DMS114 treated with DMSO at 0.1 percent for 48 hours (cell line): ENCODE measurements around the gene MX1.

ENCODE experiments used
- DNase-seq: peaks from one replicate; lab custom pipeline; 2025; ENCODE audit not compliant: unreplicated experiment; lab: John Stamatoyannopoulos, UW

Gene MX1, protein sequence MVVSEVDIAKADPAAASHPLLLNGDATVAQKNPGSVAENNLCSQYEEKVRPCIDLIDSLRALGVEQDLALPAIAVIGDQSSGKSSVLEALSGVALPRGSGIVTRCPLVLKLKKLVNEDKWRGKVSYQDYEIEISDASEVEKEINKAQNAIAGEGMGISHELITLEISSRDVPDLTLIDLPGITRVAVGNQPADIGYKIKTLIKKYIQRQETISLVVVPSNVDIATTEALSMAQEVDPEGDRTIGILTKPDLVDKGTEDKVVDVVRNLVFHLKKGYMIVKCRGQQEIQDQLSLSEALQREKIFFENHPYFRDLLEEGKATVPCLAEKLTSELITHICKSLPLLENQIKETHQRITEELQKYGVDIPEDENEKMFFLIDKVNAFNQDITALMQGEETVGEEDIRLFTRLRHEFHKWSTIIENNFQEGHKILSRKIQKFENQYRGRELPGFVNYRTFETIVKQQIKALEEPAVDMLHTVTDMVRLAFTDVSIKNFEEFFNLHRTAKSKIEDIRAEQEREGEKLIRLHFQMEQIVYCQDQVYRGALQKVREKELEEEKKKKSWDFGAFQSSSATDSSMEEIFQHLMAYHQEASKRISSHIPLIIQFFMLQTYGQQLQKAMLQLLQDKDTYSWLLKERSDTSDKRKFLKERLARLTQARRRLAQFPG

DNA sequence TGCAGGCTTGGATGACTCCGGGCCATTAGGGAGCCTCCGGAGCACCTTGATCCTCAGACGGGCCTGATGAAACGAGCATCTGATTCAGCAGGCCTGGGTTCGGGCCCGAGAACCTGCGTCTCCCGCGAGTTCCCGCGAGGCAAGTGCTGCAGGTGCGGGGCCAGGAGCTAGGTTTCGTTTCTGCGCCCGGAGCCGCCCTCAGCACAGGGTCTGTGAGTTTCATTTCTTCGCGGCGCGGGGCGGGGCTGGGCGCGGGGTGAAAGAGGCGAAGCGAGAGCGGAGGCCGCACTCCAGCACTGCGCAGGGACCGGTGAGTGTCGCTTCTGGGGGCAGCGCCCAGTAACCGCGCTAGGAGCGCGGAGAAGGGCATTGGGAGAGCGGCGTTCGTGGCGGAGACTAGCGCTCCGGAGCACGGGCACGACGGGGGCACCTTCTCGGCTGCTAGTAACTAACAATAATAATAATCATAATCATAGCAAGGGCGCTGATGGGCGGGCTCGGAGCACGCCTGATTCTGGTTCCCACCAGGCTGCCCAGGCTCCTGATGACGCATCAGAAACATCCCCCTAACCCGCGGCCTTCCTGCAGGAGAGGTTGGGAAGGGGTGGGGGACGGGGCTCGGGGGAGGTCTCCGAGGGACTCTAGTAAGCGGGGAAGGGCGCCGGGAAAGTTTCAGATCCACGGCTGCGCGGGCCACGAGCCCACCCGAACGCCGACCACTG, at the start of gene MX1:
Gene MX1 (plus strand): TSS at position 286 of the 722 bp plus-strand sequence. CDS start 5,832 bp downstream, outside the sequence.
- no peak for DNase-seq

- DNase-seq: no peak
These were observed 48.3 kb upstream of the MX1 start for GRCh38 chr21:41377715-41378114.

- DNase-seq: no peak
These were observed 47.2 kb upstream of the MX1 start for GRCh38 chr21:41378849-41379248.

- no peak for DNase-seq
These were observed 46.1 kb upstream of the MX1 start for GRCh38 chr21:41379901-41380300.

DNA sequence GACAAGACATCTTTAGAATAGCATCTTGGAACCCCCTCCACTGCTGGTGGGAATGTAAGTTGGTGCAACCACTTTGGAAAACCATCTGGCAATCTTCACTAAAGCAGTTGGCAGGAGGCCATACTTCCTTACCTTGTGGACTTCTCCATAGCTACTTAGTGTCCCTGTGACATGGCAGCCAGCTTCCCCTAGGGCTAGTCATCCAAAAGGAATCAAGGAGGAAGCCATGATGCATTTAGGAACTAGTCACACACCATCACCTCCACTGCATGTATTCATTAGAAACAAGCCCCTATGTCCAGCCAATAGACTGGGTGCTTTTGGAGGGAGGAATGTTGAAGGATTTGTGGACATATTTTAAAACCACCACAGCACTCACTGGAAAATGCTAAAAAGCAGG, 44.3 kb upstream of the MX1 start:
- DNase-seq: no peak

DNA sequence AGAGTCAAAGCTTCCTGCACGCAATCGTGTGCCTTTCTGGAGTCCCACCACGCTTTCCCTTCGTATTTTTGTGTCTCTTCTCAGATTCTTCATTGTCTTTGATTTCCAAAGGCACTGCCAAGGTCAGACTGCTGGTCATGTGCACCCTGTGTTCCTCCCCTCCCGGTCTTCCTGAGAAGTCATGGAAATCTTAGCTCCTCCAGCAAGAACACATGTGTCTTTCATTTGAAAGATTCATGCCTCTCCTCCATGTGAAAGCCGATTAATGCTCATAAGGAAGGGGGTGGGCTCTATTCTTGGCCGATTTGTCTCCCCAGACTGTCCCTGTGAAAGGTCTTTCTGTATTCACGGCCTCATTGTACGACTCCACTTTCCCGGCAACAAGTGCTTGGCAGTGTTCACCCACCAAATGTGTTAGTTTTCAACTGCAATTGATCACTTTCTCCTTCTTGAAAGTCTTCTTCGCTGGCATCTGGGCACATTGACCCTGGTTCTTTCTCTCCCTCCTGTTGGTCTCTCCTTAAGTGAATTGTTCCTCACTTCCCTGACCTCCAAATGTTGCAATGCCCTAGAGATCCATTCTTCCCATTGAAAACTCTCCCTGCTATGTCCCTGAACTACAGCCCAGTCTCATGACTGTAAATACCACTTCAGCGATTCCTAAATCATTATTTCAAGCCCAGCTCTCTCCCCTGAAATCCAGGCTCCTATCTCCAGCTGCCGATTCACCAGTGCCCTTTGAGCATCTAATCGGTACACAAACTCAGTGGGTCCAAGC, 38.8 kb upstream of the MX1 start:
- DNase-seq: no peak

- DNase-seq: no peak
These were observed 38.2 kb upstream of the MX1 start for GRCh38 chr21:41387824-41388223.

GRCh38 chr21:41388259-41388658, 37.8 kb upstream of the MX1 start:
- DNase-seq: no peak

DNA sequence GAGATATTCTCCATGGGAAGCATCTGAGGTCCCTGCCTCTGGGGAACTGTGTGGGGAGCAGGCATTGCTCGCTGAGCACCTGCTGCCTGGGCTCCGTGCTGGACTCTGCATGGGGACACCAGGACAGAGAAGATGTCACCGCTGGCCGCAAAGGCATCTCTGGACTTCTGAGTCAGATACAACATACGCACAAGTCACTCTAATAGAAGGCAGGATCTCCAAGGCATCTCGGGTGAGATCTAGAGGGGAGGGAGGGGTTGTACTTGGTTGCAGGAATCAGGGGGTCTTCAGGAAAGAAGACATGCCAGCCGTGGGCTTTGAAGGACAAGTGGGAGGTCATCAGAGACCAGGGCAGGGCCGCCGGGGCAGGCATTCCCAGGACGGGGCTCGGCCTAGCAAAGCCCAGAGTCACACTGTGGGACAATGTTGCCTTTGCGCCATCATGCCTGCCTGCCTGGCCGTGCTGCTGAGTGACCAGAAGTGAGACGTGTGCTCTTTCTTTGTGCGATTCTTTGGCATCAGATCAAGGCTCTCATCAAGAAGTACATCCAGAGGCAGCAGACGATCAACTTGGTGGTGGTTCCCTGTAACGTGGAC, 35.9 kb upstream of the MX1 start:
- DNase-seq: no peak

DNA sequence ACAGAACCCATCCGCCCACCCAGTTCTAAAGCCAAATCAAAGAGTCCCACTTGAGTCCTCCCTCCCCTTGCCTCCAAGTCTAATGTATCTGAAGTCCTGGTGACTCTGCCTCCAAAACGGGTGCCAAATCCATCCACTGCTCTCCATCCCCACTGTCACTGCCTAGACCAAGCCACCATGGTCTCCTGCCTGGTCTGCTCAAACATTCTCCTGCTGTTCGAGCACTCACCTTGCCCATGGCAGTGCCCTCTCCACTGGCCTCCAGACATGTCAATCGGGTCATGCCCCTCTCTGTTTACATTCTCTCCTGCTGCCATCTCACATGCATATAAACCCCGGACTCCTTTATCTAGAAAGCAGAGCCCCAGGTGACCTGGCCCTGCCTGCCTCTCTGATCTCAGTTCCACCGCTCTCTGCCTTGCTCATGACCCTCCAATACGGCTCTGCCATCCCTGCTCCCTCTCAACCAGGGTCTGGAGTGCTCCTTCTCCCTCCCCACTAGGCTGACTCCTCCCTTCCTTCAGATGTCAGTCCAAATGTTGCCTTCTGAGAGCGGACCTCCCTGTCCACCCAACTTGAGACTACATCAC, 32.1 kb upstream of the MX1 start:
- DNase-seq: no peak

DNA sequence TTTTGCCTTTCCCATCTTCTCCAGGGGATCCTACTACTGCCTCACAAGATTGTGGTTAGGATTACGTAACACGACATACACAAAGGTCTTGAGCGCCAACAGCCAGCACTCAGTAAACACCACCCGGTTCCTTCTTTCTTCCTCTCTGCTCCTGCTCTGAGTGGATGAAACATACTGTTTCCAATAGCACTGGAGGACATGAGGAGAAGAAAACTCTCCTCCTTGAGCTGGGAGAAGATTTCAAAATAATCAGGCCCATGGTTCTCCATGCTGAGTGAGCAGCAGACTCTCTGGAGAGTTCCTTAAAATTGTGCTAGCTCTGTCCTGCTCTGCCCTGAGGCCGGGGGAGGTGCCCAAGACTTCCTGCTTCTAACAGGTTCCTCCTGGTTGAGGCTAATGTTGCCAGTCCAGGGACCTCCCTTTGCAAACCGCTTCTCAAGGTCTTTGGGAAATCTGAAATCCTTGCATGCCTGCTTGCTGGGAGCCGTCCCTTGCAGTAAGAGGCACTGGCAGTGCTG, 29.4 kb upstream of the MX1 start:
- no peak for DNase-seq

- no peak for DNase-seq
These were observed 28.6 kb upstream of the MX1 start for GRCh38 chr21:41397471-41397891.

GRCh38 chr21:41398251-41398650, 27.8 kb upstream of the MX1 start:
- DNase-seq: no peak

- no peak for DNase-seq
These were observed 27.2 kb upstream of the MX1 start for GRCh38 chr21:41398831-41399230.

DNA sequence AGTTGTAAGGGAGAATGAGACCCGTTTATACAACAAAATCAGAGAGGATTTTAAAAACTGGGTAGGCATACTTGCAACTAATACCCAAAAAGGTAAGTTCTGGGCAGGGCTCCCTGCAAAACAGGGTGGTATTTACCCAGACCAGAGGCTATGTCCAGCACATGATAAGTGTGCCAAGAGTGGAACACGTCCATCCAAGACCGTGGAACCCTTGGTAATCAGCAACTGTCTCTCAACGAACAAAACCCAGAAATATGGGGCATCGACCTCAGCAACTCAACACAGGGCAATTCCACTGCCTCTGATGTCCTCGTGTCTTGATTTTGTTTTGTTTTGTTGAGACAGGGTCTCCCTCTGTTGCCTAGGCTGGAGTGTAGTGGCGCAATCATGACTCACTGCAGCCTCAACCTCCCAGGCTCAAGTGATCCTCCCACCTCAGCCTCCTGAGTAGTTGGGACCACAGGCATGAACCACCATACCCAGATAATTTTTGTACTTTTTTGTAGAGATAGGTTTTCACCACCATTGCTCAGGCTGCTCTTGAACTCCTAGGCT, 26.7 kb upstream of the MX1 start:
- no peak for DNase-seq

- no peak for DNase-seq
These were observed 23.8 kb upstream of the MX1 start for GRCh38 chr21:41402231-41402630.

GRCh38 chr21:41402796-41403195, 23.2 kb upstream of the MX1 start:
- no peak for DNase-seq

- DNase-seq: no peak
These were observed 22.7 kb upstream of the MX1 start for GRCh38 chr21:41403331-41403730.

- no peak for DNase-seq
These were observed 22.1 kb upstream of the MX1 start for GRCh38 chr21:41403966-41404365.

GRCh38 chr21:41405321-41405720, 20.7 kb upstream of the MX1 start:
- DNase-seq: no peak
